ENCODE measurements around the gene CLEC16A.
A peak's percentile ranks its signal among the peaks of the same experiment; 100 is the strongest.

CLEC16A gene

DNA sequence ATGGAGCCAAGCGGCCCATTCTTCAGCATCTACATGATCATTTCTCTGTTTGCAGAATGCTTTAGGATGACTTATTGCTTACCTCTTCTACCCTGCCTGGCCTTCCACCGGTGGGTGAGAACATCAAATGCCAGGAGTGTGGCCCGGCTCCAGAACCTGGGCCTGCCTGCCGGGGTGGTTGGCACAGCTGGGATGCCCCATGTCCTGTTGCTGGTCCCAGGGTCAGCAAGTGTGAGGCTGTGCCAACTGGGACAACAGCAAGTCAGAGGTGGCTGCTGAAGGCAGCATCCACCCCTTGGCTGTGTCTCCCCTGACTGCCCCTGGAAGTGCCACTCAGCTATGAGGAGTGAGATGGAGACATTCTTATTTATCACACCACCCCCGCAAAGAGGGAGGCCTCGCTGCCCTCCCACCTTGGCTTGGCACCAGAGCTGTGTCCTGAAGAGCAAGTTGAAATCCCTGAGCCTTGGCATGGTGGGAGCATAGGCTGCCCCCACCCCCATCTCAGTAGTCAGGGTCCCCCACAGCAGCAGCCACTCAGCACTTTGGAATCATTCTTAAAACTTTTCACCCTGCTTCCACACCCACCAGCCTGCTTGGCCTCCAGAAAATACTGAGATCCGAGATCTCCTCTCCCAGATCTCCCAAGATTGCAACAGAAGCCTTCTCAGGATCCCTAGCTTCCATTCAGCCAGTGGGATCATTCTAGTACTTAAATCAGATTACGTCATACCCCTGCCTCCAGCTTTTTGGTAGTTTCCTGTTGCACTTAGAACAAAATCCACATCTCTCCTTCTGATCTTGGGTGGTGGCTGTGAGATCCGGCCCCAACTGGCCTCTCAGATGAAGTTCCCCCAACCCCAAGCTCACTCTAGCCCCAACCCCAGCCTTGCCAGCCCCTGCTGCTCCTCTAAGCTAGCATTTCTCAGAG, 184.1 kb downstream of the CLEC16A start:
- peak in 1 of 2 experiments; percentile 54 for DNase-seq (ENCODE audit: low read depth in 1 of 2, low spot score in 1 of 2)
- in situ Hi-C loops (cut with HindIII; ENCODE audit: low pct_unique_long_range_greater_than_20kb, low sequenced_read_pairs): no loop called here
- TF ChIP-seq JUND (IDR thresholded peaks at IDR 0.05; ENCODE audit: low read depth): no peak

DNA sequence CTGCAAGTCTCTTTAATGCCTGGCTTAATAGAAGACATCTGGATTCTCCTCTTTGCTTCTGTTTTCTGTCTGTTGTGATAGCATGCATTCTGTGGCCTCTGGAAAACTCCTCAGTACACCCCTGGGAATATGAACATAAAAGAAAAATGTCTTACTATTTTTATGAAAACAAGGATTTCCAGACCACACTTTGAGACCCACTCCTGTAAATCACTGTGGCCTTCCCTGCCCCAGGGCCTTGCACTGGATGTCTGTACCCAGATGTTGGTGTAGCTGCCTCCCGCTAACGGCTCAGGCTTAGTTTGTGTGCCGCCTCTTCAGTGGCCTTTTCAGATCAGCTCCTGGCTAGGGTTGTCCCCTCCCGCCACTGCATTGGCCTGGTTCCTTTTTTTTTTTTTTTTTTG, 185.0 kb downstream of the CLEC16A start:
- no peak for DNase-seq (ENCODE audit: low read depth in 1 of 2, low spot score in 1 of 2)
- in situ Hi-C loops (cut with HindIII; ENCODE audit: low pct_unique_long_range_greater_than_20kb, low sequenced_read_pairs): no loop called here
- no peak for TF ChIP-seq JUND (IDR thresholded peaks at IDR 0.05; ENCODE audit: low read depth)

DNA sequence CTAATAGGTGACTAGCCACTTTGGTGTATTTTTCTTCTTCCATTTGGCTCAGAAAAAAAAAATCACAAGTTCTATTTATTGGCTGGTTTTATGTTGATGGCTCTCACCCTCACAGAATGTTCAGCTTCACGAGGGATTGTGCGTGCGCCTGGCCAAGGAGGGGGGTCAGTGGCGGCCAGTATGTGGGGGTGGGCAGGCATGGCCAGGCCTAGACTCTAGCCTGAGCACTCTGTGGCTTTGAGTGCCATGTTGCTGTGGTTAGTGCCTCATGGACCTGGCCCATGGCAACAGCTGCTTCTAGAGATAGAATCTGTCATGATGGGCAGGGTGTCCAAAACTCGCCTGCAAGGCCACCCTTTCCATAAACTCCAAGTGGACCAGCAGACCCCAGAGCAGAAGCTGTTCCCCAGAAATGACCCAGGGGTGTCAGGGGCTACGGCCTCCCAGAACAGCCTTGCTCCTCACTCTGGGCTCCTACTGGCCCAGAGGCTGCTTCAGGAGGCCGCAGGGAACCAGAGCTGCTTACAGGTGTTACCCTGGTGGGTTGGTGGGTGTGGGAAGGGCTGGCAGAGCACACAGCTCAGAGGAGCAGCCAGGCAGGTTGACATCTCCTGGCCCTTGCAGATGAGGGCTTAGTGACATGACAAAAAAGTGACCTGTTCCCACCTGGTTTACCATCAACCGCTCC, 186.8 kb downstream of the CLEC16A start:
- in situ Hi-C loops (cut with HindIII; ENCODE audit: low pct_unique_long_range_greater_than_20kb, low sequenced_read_pairs): no loop called here
- no peak for TF ChIP-seq JUND (IDR thresholded peaks at IDR 0.05; ENCODE audit: low read depth)

DNA sequence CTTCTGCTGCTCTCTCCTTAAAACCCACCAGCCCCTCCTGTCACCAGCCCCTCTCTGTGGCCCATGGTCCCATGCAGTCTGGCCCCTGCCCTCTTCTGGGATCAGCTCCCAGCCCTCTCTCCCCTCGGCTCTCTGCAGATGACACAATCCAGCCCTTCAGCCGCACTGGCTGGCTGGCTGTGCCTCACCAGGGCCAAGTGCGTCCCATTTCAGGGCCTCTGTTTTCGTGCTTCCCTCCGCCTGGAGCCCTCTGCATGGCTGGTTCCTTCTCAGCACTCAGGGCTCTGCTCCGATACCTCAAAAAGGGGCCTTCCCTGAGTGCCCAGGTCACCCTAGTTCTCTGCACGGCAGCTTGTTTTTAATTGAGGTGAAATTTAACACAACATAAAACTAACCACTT, 187.3 kb downstream of the CLEC16A start:
- no peak for TF ChIP-seq JUND (IDR thresholded peaks at IDR 0.05; ENCODE audit: low read depth)
- in situ Hi-C loops (cut with HindIII; ENCODE audit: low pct_unique_long_range_greater_than_20kb, low sequenced_read_pairs): no loop called here
- DNase-seq (ENCODE audit: low read depth in 1 of 2, low spot score in 1 of 2): no peak

More for the DNA sequence above, 186.8 kb downstream of the CLEC16A start:
- no peak for DNase-seq (ENCODE audit: low read depth in 1 of 2, low spot score in 1 of 2)

DNA sequence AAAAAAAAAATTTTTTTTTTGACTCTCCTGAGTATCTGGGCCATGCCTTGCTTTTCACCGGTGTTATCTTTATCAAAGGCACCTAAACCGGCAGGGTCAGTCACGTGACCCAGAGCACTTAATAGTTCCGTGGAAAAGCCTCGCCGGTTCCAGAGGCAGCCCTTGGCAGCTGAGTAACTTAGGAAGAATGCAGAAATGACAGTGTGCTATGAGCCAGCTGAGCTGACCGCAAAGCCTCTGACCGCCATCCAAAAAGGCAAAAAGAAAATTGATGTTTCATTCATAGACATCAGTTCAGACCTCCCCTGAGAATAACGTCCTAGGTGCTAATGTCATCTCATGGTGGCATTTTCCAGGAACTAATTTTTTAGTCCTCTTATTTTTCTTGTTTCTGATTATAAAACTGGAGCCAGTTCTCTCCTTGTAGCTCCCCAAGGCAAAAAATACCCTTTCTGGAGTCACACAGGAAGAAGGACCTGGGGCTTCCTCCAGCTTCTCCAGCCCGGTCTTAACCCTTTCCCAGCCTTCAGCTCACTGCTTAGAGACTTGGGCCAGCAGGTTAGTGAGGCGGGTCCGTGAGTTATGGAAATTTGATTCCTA, 189.1 kb downstream of the CLEC16A start:
- peak; percentile 60 to 64 for DNase-seq (ENCODE audit: low read depth in 1 of 2, low spot score in 1 of 2)
- no peak for TF ChIP-seq JUND (IDR thresholded peaks at IDR 0.05; ENCODE audit: low read depth)
- in situ Hi-C loops (cut with HindIII; ENCODE audit: low pct_unique_long_range_greater_than_20kb, low sequenced_read_pairs): no loop called here

DNA sequence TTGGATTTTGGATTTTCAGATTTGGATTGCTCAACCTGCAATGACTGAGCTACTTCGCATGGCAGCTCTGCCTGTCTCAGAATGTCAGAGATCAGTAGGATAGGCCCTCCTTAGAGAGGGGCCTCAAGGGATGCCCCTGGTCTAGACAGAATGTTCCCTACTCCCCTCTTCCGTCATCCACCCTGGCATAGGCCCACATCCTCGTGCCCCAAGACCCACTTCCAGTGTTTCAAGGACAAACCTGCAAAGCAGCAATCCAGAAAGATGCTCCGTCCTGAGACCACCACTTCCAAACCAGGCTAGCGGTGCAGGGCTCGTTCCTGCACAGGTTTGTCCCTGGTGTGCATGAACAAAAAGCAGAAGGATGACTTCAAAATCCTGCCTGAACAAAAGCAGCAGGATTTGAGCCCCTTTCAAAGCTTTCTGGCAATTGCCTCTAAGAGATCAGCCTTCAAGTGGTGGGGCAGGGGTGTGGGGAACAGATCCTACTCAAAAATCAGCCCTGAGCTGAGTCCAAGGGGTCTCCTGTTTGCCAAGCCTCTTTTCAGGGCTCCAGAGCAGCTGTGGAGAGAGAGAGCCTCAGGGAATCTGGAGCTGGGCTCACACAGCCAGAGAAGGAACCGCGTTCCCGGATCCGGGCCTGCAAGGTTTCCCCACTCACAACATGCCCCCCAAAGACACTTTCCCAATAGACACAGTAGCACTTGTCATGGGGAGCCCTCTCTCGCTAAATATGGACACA, 190.5 kb downstream of the CLEC16A start:
- no peak for TF ChIP-seq JUND (IDR thresholded peaks at IDR 0.05; ENCODE audit: low read depth)
- DNase-seq (ENCODE audit: low read depth in 1 of 2, low spot score in 1 of 2): no peak
- in situ Hi-C loops (cut with HindIII; ENCODE audit: low pct_unique_long_range_greater_than_20kb, low sequenced_read_pairs): no loop called here

DNA sequence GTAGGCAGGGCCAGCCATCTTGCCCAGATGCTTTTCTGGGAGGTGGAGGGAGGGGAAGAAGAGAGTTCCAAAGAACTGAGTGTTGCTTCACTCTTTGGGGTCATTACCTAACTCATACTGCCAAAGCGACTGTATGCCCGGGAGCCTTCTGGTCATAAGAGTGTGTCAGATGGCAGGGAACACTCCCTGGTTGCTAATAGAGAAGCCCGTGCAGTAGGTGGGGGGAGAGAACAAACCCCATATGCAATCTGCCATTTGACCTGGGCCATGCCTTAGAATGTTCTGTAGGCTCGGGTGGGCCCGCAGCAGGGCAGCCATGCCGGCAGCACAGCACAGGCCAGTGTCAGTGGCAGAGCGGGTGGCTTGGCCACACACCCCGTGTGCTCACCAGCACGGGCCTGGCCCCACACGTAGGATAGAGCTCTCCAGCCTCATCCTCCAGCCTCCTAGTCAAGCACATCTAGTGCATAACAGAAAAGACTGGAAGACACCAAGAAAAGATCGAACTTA, 191.2 kb downstream of the CLEC16A start:
- TF ChIP-seq JUND (IDR thresholded peaks at IDR 0.05; ENCODE audit: low read depth): no peak
- no peak for DNase-seq (ENCODE audit: low read depth in 1 of 2, low spot score in 1 of 2)
- in situ Hi-C loops (cut with HindIII; ENCODE audit: low pct_unique_long_range_greater_than_20kb, low sequenced_read_pairs): no loop called here

DNA sequence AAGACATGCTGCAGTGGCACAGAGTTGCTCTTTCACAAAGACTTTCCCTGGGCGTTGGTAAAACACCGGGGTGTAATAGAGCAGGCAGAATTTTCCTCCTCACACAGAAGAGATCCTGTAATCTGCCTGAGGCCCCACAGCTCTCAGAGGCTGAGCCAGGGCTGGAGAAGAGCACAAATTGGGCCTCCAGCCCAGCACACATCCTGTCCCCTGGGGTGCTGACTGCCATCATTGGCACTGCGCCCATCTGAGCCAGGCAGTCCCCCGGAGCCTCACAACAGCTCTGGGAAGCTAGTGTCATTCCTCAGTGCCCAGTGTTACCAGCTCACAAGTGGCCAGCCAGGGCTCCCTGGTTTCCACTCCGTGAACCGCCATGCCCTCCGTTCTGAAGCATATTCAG, 192.2 kb downstream of the CLEC16A start:
- DNase-seq (ENCODE audit: low read depth in 1 of 2, low spot score in 1 of 2): no peak
- TF ChIP-seq JUND (IDR thresholded peaks at IDR 0.05; ENCODE audit: low read depth): no peak
- in situ Hi-C loops (cut with HindIII; ENCODE audit: low pct_unique_long_range_greater_than_20kb, low sequenced_read_pairs): no loop called here

DNA sequence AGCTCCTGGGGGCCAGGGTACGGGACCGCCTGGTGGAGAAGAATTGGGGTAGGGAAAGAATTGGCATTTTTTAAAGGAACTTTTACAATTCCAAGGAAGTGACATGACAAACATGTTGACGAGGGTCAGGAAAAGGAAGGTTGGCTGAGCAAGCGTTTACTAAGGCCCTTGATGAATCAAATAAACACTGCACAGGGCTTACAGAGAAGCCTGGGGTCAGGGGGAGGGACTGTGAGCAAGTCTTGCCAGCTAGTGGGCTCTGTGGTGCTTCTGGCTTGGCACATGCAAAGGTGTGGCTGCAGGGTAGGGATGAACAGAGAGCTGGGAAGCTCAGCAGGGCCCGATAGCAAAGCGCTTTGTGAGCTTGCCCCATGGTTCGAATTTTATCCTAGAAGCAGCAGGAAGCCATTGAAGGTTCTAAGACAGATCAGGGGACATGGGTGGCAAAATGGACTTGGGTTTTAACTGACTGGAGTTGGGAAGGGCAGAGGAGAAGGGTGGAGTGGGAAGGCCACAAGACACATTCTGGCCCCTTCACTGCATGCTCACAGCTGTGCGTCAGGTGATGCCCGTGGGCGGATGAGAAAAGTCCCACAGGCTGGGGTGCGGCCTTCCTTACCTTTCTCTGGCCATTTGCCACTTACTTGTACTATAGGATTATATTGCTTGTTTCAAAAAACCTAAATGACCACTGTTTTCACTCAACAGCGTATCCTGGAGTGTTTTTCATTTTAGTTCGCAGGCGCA, 193.8 kb downstream of the CLEC16A start:
- no peak for DNase-seq (ENCODE audit: low read depth in 1 of 2, low spot score in 1 of 2)
- no peak for TF ChIP-seq JUND (IDR thresholded peaks at IDR 0.05; ENCODE audit: low read depth)
- in situ Hi-C loops (cut with HindIII; ENCODE audit: low pct_unique_long_range_greater_than_20kb, low sequenced_read_pairs): no loop called here

DNA sequence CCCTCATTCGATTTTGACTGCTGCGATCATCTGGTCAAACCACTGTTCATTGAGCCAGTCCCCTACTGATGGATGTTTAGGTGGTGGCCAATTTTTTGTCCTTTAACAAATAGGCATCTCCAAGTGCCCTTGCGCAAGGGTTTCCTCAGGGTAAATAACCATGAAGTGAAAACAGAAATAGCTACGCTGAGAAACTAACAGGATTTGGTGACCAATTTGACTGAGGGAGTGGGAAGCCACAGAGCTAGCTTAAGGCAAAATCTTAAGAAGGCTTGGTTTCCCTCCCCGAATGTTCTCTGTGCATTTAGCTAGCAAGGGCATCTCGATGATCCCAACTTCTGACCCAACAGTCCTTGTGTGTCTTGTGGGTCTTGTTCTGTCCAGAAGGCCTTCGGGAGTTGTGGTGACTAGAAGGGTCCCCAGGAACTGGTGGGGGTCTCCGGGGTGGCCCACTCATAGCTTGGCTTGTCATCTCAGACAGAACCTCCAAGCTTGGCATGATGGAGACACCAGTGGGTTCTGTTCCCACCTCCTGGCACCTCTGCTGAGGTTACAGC, 194.5 kb downstream of the CLEC16A start:
- TF ChIP-seq JUND (IDR thresholded peaks at IDR 0.05; ENCODE audit: low read depth): no peak
- DNase-seq (ENCODE audit: low read depth in 1 of 2, low spot score in 1 of 2): peak in 1 of 2 experiments; percentile 30
- in situ Hi-C loops (cut with HindIII; ENCODE audit: low pct_unique_long_range_greater_than_20kb, low sequenced_read_pairs): no loop called here

DNA sequence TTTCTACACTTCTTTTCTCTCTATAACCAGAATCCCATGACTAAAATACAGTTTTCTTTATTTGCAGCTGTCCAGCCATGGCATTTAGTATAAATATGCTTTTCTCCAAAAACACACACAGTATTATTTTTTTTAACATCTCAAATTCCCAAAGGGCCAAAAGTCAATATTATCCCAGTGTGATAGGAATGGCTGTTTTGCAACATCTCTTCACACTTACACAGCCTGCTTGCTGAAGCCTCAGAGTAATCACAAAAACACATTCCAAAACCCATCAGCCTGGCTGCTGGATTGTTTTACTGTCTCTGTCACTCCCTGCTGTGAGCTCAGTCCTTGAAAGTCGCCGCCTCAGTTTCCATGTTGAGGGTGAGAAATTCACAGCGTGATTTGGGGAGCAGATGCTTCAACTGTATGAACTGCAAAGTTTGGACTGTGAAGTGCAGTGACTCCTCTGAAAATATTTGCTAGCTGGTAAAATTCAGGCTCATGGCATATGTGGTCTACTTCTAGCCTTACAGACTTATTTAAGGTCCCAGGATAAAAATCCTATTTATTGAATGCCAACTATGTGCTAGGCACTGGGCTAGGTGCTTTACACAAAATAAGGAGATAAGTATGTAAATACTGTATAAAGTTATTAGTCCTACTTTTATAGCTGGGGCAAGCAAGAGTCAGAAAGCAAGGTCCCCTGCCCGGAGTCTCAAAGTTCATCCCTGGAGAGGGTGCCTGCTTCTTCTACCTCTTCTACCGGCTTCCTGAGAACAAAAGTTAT, 195.1 kb downstream of the CLEC16A start:
- no peak for DNase-seq (ENCODE audit: low read depth in 1 of 2, low spot score in 1 of 2)
- TF ChIP-seq JUND (IDR thresholded peaks at IDR 0.05; ENCODE audit: low read depth): no peak
- in situ Hi-C loops (cut with HindIII; ENCODE audit: low pct_unique_long_range_greater_than_20kb, low sequenced_read_pairs): no loop called here
